HCT116 (cell line): ENCODE data around the gene ZNF384.

Source experiments
- ELF1 ChIP-seq: IDR thresholded peaks from 2 replicates; pipeline ENCODE4 v1.6.1; 2012; ENCODE audit warnings: low read depth, borderline replicate concordance
- POLR2A ChIP-seq: IDR thresholded peaks from 2 replicates; pipeline ENCODE4 v1.7.0; 2011; ENCODE audit warnings: borderline replicate concordance; ENCODE audit not compliant: insufficient read depth, insufficient read length; ENCODE audit errors: extremely low read depth
- POLR2AphosphoS5 ChIP-seq: IDR thresholded peaks from 2 replicates; pipeline ENCODE4 v1.6.1; 2011; ENCODE audit warnings: mild to moderate bottlenecking, low read depth, low read length, moderate library complexity
- TF ChIP-seq, protein P1 (sequence below), 3 experiments: fragments of 200-600 bp in 1 of 3; sonication (generic) in 1 of 3; IDR thresholded peaks in 2 of 3; conservative IDR thresholded peaks in 1 of 3; 2 replicates each; pipeline ENCODE4 v1.5.1; 2012 to 2017; ENCODE audit warnings: low read depth in 2 of 3, low read length in 2 of 3, antibody characterized with exemption in 1 of 3, borderline replicate concordance in 1 of 3, control low read depth in 1 of 3, mild to moderate bottlenecking in 1 of 3, mixed read lengths in 1 of 3, mixed run types in 1 of 3, moderate library complexity in 1 of 3; ENCODE audit not compliant: insufficient read depth in 1 of 3

GRCh38 chr12:6643569-6644256 lies 45.5 kb downstream of the ZNF384 start:
- TF ChIP-seq POLR2A (no peak), ELF1 (no peak), POLR2AphosphoS5 (no peak)
- TF ChIP-seq, protein P1, sequence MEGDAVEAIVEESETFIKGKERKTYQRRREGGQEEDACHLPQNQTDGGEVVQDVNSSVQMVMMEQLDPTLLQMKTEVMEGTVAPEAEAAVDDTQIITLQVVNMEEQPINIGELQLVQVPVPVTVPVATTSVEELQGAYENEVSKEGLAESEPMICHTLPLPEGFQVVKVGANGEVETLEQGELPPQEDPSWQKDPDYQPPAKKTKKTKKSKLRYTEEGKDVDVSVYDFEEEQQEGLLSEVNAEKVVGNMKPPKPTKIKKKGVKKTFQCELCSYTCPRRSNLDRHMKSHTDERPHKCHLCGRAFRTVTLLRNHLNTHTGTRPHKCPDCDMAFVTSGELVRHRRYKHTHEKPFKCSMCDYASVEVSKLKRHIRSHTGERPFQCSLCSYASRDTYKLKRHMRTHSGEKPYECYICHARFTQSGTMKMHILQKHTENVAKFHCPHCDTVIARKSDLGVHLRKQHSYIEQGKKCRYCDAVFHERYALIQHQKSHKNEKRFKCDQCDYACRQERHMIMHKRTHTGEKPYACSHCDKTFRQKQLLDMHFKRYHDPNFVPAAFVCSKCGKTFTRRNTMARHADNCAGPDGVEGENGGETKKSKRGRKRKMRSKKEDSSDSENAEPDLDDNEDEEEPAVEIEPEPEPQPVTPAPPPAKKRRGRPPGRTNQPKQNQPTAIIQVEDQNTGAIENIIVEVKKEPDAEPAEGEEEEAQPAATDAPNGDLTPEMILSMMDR (IDR thresholded peaks at IDR 0.05 in 2 of 3, conservative IDR thresholded peaks at IDR 0.05 in 1 of 3; ENCODE audit: borderline replicate concordance in 1 of 3, insufficient read depth in 1 of 3, low read depth in 2 of 3, low read length in 2 of 3), result no peak
